Activated naive CD8-positive, alpha-beta T cell treated with anti-CD3 and anti-CD28 coated beads for 36 hours (primary cell): Measurements from ENCODE around the gene GDAP2. TPM values are rescaled to one million over a fixed set of nuclear protein-coding genes. Genes with fewer than 3 reads are reported as not detected.

ENCODE experiments used
- DNase-seq: peaks from one replicate; pipeline ENCODE4 v3.0.0; 2021
- H3K27ac Mint-ChIP-seq: one replicate; pipeline ENCODE4 v1.8.0; 2022; ENCODE audit warnings: mild to moderate bottlenecking, moderate library complexity, mixed read lengths
- H3K27me3 Mint-ChIP-seq: one replicate; pipeline ENCODE4 v1.8.0; 2022; ENCODE audit warnings: mild to moderate bottlenecking, mixed read lengths
- H3K36me3 Mint-ChIP-seq: one replicate; pipeline ENCODE4 v1.8.0; 2021; ENCODE audit warnings: mild to moderate bottlenecking, mixed read lengths
- H3K4me1 Mint-ChIP-seq: one replicate; pipeline ENCODE4 v1.8.0; 2021; ENCODE audit warnings: mixed read lengths
- H3K4me3 Mint-ChIP-seq: one replicate; pipeline ENCODE4 v1.8.0; 2022; ENCODE audit warnings: mild to moderate bottlenecking, moderate library complexity, mixed read lengths
- H3K9me3 Mint-ChIP-seq: one replicate; pipeline ENCODE4 v1.8.0; 2022; ENCODE audit warnings: mixed read lengths
- total RNA-seq, 2 experiments: library from RNA; stranded (reverse); gene quantifications; one replicate each; pipeline ENCODE4 v1.2.3, GENCODE V29; 2021

Gene GDAP2
- total RNA-seq, 2 experiments from 2014 or later = 21.3 to 25.6 TPM

DNA sequence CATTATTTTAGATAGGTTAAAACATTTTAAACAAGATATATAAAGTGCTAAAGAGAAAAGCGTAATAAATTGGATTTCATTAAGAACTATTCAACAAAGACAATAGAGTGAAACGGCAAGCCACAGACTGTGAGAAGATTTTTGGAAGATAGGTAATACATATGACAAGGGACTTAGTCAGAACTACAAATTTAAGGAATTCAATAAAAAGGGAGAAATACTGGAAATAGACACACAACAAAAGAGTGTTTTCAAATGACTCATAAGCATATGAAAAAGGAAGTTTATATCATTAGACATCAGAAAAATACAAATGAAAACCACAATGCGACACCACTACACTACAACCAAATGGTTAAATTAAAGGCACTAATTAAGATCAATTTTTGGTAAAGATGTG lies 90.5 kb downstream of the GDAP2 start:
- Mint-ChIP-seq H3K4me1 (no peaks in the 10 kb centered on the region), H3K4me3 (no peak overlapping the region), H3K27me3 (no peaks in the 10 kb centered on the region), H3K9me3 (peaks cover 11% of the 10 kb centered on the region), H3K27ac (no peak overlapping the region), H3K36me3 (peaks cover 33% of the 10 kb centered on the region)
- no peak for DNase-seq

DNA sequence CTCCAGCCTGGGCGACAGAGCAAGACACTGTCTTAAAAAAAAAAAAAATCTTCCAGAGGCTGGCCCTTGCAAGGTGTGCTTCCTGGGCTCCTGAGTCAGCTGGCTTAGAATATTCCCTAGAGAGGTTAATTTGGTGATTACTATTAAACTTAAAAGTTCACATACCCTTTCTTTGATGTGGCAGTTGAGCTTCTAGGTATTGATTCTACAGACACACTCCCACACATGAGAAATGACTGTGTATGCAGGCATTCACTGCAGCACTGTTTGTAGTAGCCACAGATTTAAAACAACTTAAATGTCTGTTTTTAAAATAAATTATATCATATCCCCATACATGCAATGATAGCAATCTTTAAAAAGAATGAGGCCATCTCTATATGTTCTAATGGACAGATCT lies 93.4 kb downstream of the GDAP2 start:
- Mint-ChIP-seq H3K4me3 (no peak overlapping the region), H3K36me3 (peaks cover 17% of the 10 kb centered on the region), H3K4me1 (no peaks in the 10 kb centered on the region), H3K27ac (no peak overlapping the region), H3K9me3 (peaks cover 4% of the 10 kb centered on the region), H3K27me3 (no peaks in the 10 kb centered on the region)
- DNase-seq = no peak

DNA sequence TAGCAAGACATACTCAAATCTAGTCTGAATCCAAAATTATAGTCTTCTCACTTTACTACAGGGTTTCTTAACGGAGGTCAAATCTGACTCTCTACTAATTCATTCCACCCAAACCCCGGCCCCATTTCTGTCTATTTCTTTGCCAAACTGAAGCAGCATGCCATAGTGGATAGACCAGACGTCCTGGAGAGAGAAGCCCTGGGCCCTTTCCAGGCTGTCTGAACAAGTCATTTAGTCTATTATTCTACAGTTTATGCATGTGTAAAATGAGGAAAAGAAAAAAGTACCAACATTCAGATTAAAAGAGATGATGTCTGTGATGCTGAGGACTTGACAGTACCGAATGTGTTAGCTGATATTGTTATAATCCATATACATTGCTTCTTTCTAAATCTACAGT lies 95.0 kb downstream of the GDAP2 start:
- Mint-ChIP-seq H3K4me3 (no peak overlapping the region), H3K36me3 (peaks cover 11% of the 10 kb centered on the region), H3K4me1 (no peaks in the 10 kb centered on the region), H3K27ac (no peak overlapping the region), H3K9me3 (peaks cover 9% of the 10 kb centered on the region), H3K27me3 (peaks cover 2% of the 10 kb centered on the region)
- no peak for DNase-seq

DNA sequence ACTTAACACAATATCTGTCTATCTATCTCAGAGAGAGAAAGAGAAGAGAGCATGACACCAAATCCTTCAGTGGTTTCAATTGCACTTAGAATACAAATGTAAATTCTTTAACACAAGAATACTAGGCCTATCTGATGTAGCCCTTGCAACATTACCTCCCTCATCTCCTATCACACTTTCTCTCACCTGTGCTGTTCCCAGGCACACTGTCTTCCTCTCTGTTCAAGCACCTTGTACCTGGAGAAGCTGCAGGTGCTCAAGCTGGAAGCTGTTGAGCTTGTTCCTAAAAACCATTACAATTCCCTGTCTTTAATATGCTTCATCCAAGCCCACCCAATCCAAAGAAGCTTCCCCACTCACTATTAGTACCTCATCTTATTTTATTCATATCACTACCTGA lies 97.0 kb downstream of the GDAP2 start:
- no peak overlapping the region for H3K27ac Mint-ChIP-seq
- no peaks in the 10 kb centered on the region for H3K4me1 Mint-ChIP-seq
- peaks cover 6% of the 10 kb centered on the region for H3K27me3 Mint-ChIP-seq
- peaks cover 7% of the 10 kb centered on the region for H3K9me3 Mint-ChIP-seq
- peaks cover 2% of the 10 kb centered on the region for H3K36me3 Mint-ChIP-seq
- no peak overlapping the region for H3K4me3 Mint-ChIP-seq
- DNase-seq = no peak

DNA sequence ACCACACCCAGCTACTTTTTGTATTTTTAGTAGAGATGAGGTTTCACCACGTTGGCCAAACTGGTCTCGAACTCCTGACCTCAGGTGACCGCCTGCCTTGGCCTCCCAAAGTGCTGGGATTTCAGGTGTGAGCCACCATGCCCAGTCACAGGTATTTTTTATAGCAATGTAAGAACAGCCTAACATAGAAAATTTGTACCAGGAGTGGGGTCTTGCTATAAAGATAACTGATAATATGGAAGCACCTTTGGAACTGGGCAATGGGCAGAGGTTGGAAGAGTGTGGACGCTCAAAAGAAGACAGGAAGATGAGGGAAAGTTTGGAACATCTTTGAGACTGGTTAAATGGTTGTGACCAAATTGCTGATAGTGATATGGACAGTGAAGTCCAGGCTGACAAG lies 99.2 kb downstream of the GDAP2 start:
- no peak for DNase-seq
- peaks cover 7% of the 10 kb centered on the region for H3K9me3 Mint-ChIP-seq
- H3K27me3 Mint-ChIP-seq = peaks cover 16% of the 10 kb centered on the region
- H3K27ac Mint-ChIP-seq = no peak overlapping the region
- H3K4me3 Mint-ChIP-seq = no peak overlapping the region
- no peaks in the 10 kb centered on the region for H3K4me1 Mint-ChIP-seq
- H3K36me3 Mint-ChIP-seq = peaks cover 2% of the 10 kb centered on the region

DNA sequence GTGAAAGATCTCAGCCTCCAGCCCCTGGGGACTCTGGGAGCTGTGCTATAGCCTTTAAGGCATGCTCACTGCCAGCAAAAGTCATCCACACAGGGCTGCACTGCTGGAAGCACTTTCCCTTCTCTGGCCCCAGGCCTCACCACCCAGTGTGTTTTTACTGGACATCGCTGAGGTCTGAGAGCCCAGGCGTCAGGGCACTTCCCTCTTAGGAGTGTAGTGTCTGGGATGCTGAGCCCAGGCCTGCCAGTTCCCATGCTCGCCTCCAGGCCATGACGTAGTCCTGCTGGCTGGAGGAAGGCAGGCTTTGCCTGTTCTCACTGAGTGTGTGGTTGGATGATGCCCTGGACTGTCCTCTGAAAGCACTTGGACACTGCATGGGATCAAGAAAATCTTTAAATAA lies 101.2 kb downstream of the GDAP2 start:
- H3K4me3 Mint-ChIP-seq = no peak overlapping the region
- no peak for DNase-seq
- no peaks in the 10 kb centered on the region for H3K4me1 Mint-ChIP-seq
- no peak overlapping the region for H3K27ac Mint-ChIP-seq
- peaks cover 7% of the 10 kb centered on the region for H3K9me3 Mint-ChIP-seq
- H3K36me3 Mint-ChIP-seq = no peaks in the 10 kb centered on the region
- peaks cover 19% of the 10 kb centered on the region for H3K27me3 Mint-ChIP-seq

DNA sequence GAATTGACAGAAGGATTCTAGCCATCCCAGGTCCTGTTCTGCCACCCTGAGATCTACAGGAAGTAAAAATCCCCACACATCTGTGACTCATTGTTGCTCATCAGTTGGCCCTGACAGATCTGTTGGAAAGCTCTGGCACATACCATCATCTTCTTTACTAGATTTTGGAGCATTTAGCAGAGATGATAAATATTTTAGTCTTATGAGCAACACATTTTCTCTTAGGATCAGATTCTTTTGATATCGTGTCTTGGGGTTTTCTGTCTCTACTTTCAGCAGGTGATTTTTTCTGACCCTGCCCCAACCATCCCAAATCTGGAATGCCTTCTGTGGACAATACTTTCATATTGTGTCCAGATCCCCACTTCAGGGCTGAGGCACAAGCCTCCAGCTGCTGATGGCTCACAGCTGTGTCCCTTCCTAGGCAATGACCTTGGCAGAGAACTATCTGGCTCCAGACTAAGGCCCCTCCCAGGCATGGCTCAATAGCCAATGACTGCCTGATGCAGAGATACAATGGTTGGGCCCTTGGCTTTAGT lies 102.8 kb downstream of the GDAP2 start:
- peaks cover 19% of the 10 kb centered on the region for H3K27me3 Mint-ChIP-seq
- DNase-seq = no peak
- H3K36me3 Mint-ChIP-seq = no peaks in the 10 kb centered on the region
- no peak overlapping the region for H3K27ac Mint-ChIP-seq
- no peaks in the 10 kb centered on the region for H3K4me1 Mint-ChIP-seq
- peaks cover 7% of the 10 kb centered on the region for H3K9me3 Mint-ChIP-seq
- no peak overlapping the region for H3K4me3 Mint-ChIP-seq

DNA sequence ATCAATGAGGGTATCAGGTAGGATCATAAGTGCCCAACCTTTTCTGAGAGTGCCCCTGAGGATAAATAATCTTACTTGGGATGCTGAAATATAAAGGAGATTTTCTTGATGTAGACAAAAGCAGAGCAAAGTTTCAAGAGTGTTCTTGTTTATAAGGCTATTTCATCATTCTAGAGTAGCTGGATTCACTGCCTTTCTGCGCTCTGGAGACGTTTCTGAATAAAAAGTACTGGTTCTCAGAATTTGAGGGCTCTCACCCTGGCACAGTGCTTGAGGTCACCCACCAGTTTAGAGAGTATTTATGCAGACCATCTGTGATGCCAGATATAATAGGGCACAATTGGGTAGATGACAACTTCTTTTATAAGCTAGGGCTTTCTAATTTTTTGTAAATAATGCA lies 103.3 kb downstream of the GDAP2 start:
- H3K36me3 Mint-ChIP-seq = no peaks in the 10 kb centered on the region
- no peak for DNase-seq
- no peaks in the 10 kb centered on the region for H3K4me1 Mint-ChIP-seq
- H3K27me3 Mint-ChIP-seq = peaks cover 19% of the 10 kb centered on the region
- H3K4me3 Mint-ChIP-seq = no peak overlapping the region
- H3K27ac Mint-ChIP-seq = no peak overlapping the region
- peaks cover 10% of the 10 kb centered on the region for H3K9me3 Mint-ChIP-seq

DNA sequence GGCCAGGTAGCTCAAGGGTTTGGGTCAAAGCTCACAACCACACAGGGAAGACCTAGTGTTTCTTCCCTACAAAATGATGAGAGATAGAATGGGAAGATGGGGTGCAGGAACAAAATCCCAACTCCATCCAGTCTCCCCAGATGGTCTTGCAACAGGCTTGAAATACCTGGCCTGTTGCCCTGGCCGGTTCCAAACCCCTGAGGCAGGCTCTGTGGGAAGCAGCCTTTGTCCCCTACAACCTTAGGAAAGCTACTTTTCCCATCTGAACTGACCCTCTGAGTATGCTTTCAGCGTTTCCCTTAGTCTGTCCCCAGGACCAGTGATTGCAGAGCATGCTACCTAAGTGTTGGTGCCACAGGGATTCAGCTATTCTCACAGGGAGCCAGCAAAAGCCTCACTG lies 104.0 kb downstream of the GDAP2 start:
- H3K36me3 Mint-ChIP-seq = no peaks in the 10 kb centered on the region
- H3K27ac Mint-ChIP-seq = no peak overlapping the region
- peaks cover 7% of the 10 kb centered on the region for H3K9me3 Mint-ChIP-seq
- H3K4me3 Mint-ChIP-seq = no peak overlapping the region
- DNase-seq = no peak
- H3K4me1 Mint-ChIP-seq = no peaks in the 10 kb centered on the region
- H3K27me3 Mint-ChIP-seq = peaks cover 19% of the 10 kb centered on the region

DNA sequence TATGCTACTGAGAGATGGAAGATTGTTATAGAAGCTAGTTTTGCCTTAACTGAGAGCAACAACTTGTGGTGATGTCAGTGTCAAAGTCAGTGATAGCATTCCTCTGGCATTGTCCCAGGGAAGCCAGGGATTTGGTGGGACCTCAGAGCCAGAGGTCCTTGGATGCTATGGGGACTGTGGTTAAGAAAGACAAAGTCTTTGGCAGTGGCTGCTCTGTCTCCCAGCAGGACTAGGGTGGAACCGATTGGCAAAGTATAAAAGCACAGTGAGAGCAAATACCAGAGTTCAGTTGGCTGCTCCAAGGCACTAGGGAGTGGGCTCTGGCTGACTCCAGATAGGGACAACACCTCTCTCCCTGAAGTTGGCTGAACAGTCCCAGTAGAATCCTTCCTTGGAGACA lies 104.8 kb downstream of the GDAP2 start:
- H3K27me3 Mint-ChIP-seq = peaks cover 17% of the 10 kb centered on the region
- H3K4me3 Mint-ChIP-seq = no peak overlapping the region
- DNase-seq = no peak
- no peaks in the 10 kb centered on the region for H3K36me3 Mint-ChIP-seq
- H3K4me1 Mint-ChIP-seq = no peaks in the 10 kb centered on the region
- no peak overlapping the region for H3K27ac Mint-ChIP-seq
- peaks cover 4% of the 10 kb centered on the region for H3K9me3 Mint-ChIP-seq

DNA sequence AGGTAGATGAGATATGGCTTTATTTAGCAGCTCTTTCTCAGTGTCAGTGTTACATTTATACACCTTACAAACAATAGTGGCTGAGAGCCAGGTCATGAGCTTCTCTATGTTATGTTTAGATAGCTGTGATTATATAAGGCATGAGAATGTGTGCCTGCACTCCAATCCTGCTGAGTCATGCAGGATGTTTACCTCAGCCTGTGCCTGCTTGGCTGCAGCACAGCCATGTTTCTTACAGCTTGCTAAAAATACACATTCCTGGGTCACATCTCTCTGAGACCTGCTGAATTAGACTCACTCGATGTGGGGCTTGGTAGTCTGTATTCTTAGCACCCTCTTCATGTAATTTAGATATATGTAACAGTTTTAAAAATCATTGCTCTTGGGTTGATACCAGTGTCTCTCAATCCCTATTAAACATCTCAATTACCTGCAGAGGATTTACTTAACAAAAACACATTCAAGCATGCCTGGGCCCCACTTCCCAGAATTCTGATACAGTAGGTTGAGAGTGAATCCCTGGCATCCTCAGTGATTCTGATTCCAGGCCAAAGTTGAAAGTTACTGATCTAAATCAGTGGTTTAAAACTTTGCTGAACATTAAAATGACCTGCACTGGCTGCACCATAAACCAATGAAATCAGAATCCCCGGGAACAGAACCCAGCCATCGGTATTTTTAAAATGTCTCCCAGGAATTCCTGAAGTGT lies 107.5 kb downstream of the GDAP2 start:
- H3K36me3 Mint-ChIP-seq = no peaks in the 10 kb centered on the region
- H3K27me3 Mint-ChIP-seq = peaks cover 13% of the 10 kb centered on the region
- no peak for DNase-seq
- peaks cover 4% of the 10 kb centered on the region for H3K9me3 Mint-ChIP-seq
- H3K27ac Mint-ChIP-seq = no peak overlapping the region
- H3K4me3 Mint-ChIP-seq = no peak overlapping the region
- no peaks in the 10 kb centered on the region for H3K4me1 Mint-ChIP-seq

DNA sequence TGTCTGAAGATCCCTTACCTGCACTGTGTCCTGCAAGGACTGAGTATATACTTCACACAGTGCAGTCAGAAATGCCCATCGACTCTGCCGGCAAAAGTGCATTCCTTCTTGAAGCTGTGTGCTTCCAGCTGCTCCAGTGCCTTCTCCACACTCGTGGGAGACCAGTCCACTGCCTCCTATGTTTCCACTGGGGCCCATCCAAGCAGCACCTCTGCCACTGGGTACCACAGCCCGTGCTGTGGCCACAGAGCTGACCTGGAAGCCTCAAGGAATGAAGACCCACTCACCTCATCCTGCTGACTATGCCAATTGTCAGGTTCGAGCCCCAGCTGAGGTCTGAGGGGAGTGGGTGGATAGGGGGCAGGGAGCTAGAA lies 108.1 kb downstream of the GDAP2 start:
- no peak for DNase-seq
- peaks cover 4% of the 10 kb centered on the region for H3K9me3 Mint-ChIP-seq
- H3K36me3 Mint-ChIP-seq = no peaks in the 10 kb centered on the region
- no peak overlapping the region for H3K27ac Mint-ChIP-seq
- H3K4me1 Mint-ChIP-seq = no peaks in the 10 kb centered on the region
- no peak overlapping the region for H3K4me3 Mint-ChIP-seq
- peaks cover 13% of the 10 kb centered on the region for H3K27me3 Mint-ChIP-seq

DNA sequence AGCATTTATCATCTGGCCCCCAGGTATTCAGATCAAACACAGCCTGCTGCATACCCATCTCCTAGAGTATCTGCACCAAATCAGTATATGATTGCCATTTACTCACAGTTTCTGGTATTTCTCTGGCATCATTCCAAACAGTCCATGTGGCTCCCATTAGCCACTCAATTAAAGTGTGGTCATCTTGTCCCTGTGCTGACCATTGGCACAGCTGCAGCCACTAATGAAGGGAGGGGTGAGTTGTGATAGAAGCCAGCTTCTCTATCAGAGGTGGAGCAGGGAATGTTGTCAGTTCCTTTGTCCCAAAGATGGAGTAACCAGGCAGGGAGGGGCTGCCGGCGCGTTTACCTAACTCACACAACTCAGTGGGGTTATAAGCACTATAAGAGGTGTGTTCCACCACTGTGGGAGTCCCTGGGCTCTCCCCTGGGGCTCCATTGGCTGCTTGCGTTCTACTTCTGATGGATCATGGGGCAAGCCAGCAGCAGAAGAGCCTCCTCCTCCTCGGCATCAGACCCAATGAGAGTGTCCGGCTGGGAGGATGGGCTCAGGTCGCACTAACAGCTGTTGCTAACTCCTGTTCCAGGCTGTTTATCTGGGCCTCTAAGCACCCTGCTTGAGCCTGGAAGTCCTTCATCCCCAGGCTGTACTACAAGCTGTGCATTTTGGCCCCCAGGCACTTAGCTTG lies 108.6 kb downstream of the GDAP2 start:
- Mint-ChIP-seq H3K4me3 (no peak overlapping the region), H3K27me3 (peaks cover 8% of the 10 kb centered on the region)

DNA sequence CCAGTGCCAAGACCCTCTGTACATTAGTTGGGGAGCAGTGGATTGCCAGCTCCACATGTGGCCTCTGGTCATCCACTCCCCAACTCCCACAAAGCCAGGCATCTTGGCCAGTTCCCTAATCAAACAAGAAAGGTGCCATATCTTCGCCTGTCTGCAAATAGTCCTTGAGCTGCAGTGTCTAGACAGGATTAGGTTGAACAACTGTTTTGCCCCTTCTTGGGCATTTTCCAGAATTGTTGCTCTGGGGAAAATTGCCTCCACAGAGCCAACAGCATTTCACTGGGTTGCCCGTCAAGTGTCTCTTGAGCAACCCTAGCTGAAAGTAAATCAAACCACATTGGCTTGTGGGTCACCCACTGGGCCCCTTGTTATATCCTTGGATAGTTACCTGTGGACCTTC lies 109.3 kb downstream of the GDAP2 start:
- no peaks in the 10 kb centered on the region for H3K36me3 Mint-ChIP-seq
- H3K27ac Mint-ChIP-seq = no peak overlapping the region
- peaks cover 4% of the 10 kb centered on the region for H3K9me3 Mint-ChIP-seq
- H3K4me1 Mint-ChIP-seq = no peaks in the 10 kb centered on the region
- DNase-seq = no peak
- H3K4me3 Mint-ChIP-seq = no peak overlapping the region
- H3K27me3 Mint-ChIP-seq = peaks cover 2% of the 10 kb centered on the region

More for the DNA sequence above, 108.6 kb downstream of the GDAP2 start:
- H3K9me3 Mint-ChIP-seq = peaks cover 4% of the 10 kb centered on the region
- no peak for DNase-seq
- no peaks in the 10 kb centered on the region for H3K4me1 Mint-ChIP-seq
- no peaks in the 10 kb centered on the region for H3K36me3 Mint-ChIP-seq
- H3K27ac Mint-ChIP-seq = no peak overlapping the region

DNA sequence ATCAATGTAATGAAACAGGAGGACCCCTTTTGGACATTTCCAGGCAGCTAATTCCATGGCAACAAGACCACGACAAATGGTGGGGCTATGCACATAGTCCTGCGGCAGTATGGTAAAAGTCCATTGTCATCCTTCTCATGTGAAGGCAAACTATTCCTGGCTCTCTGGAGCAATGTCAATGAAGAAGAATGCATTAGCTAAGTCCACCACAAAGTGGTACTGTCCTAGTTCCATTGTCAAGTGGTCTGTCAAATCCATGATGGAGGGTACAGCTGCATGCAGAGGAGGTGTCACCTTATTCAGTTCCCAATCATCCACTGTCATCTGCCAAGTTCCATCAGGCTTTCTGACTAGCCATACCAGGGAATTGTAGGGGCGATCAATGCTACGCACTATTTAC lies 110.1 kb downstream of the GDAP2 start:
- DNase-seq = no peak
- Mint-ChIP-seq H3K36me3 (no peaks in the 10 kb centered on the region), H3K27me3 (no peaks in the 10 kb centered on the region), H3K4me3 (no peak overlapping the region), H3K9me3 (peaks cover 4% of the 10 kb centered on the region), H3K27ac (no peak overlapping the region), H3K4me1 (no peaks in the 10 kb centered on the region)

DNA sequence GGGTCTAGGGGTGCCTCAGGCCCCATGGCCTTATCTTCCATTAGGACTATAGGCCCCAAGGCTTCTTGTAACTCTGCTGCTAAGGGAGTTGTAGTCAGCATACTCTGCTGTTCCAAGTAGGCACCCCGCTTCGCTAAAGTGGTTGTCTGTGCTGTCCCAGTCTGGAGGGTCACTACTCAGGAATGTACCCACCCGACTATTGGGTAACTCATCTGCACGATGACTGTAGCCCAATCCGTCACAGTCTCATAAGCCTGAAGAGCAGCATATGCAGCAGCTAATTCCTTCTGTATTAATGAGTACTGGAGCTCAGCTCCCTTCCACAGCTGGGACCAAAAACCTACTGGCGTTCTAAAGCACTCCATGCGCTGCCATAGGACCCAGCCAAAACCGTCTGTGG lies 111.0 kb downstream of the GDAP2 start:
- no peak overlapping the region for H3K4me3 Mint-ChIP-seq
- no peaks in the 10 kb centered on the region for H3K4me1 Mint-ChIP-seq
- peaks cover 4% of the 10 kb centered on the region for H3K9me3 Mint-ChIP-seq
- H3K36me3 Mint-ChIP-seq = no peaks in the 10 kb centered on the region
- no peaks in the 10 kb centered on the region for H3K27me3 Mint-ChIP-seq
- no peak for DNase-seq
- H3K27ac Mint-ChIP-seq = no peak overlapping the region
